Cardiac fibroblast (primary cell): ENCODE data around the gene PACSIN2.

ENCODE experiments used
- DNase-seq, 2 donors: peaks; one replicate each; pipeline versions ENCODE4 v3.0.0 to v3.0.0-alpha.2; 2010; ENCODE audit warnings: low read depth in 2 of 2
- H3K4me3 ChIP-seq, 2 donors: replicated peaks in 1 of 2; 1 replicate in 1 of 2; 2 replicates in 1 of 2; pipeline ENCODE4 v1.5.1; 2011; ENCODE audit warnings: low read depth in 2 of 2, low read length in 2 of 2, mild to moderate bottlenecking in 2 of 2, moderate library complexity in 1 of 2
- CTCF ChIP-seq: IDR thresholded peaks from one replicate; pipeline ENCODE4 v1.5.1; 2011; ENCODE audit warnings: low read depth, mild to moderate bottlenecking, low read length, inconsistent platforms

The PACSIN2 gene

GRCh38 chr22:42970029-42970428, 44.9 kb downstream of the PACSIN2 start:
- TF ChIP-seq CTCF = no peak
- DNase-seq = no peak
- no peak overlapping the region for H3K4me3 ChIP-seq

- peak; percentile 44 to 61 for DNase-seq
- TF ChIP-seq CTCF = no peak
- no peak overlapping the region for H3K4me3 ChIP-seq
Observed at GRCh38 chr22:42969348-42969975, 45.5 kb downstream of the PACSIN2 start.

- no peak overlapping the region for H3K4me3 ChIP-seq
- peak; percentile 43 for TF ChIP-seq CTCF
- peak in 1 of 2 donors; percentile 47 for DNase-seq
Observed at GRCh38 chr22:42967933-42968332, 47.0 kb downstream of the PACSIN2 start.

GRCh38 chr22:42967005-42967404, 47.9 kb downstream of the PACSIN2 start:
- TF ChIP-seq CTCF = no peak
- no peak for DNase-seq
- no peak overlapping the region for H3K4me3 ChIP-seq

- no peak for DNase-seq
- H3K4me3 ChIP-seq = no peak overlapping the region
- no peak for TF ChIP-seq CTCF
Observed at GRCh38 chr22:42966497-42966896, 48.5 kb downstream of the PACSIN2 start.

GRCh38 chr22:42964994-42965699, 49.8 kb downstream of the PACSIN2 start:
- H3K4me3 ChIP-seq = no peak overlapping the region
- TF ChIP-seq CTCF = no peak
- DNase-seq = no peak
